K562 (cell line): ENCODE results near the gene HAT1. TPM values are rescaled to one million over a fixed set of nuclear protein-coding genes. Genes with fewer than 3 reads are reported as not detected.

Source experiments
- ELF1 ChIP-seq: fragments of 200-800 bp; sonication (Bioruptor generic); IDR thresholded peaks from 2 replicates; pipeline ENCODE4 v1.6.1; 2016; ENCODE audit warnings: missing genetic modification characterization, missing compliant biosample characterization
- JUND ChIP-seq, 2 experiments: IDR thresholded peaks; 2 replicates in 1 of 2; 3 replicates in 1 of 2; pipeline ENCODE4 v1.6.1; 2011; ENCODE audit warnings: borderline replicate concordance in 2 of 2, low read depth in 2 of 2, low read length in 2 of 2, improper control_type of control experiment in 1 of 2, missing biosample characterization in 1 of 2, missing genetic modification characterization in 1 of 2, missing genetic modification reagents in 1 of 2
- KDM4B ChIP-seq, 2 experiments: fragments of 450-650 bp in 1 of 2; sonication (generic) in 1 of 2; IDR thresholded peaks; 2 replicates each; pipeline ENCODE4 v1.6.1; 2016 to 2017; ENCODE audit warnings: borderline replicate concordance in 2 of 2, antibody characterized with exemption in 1 of 2, low read depth in 1 of 2, mild to moderate bottlenecking in 1 of 2
- MYNN ChIP-seq, 2 experiments: sonication (generic); formaldehyde crosslinking in 1 of 2; IDR thresholded peaks; 2 replicates each; pipeline versions ENCODE4 v1.5.0 to v1.6.1; 2016 to 2020; ENCODE audit warnings: antibody characterized with exemption in 1 of 2, missing genetic modification reagents in 1 of 2
- NEUROD1 ChIP-seq: fragments of 150-350 bp; IDR thresholded peaks from 2 replicates; pipeline ENCODE4 v1.6.1; 2014; ENCODE audit warnings: borderline replicate concordance, low read length, low read depth; ENCODE audit not compliant: partially characterized antibody
- POLR2A ChIP-seq: fragments of 450-650 bp; conservative IDR thresholded peaks from 2 replicates; pipeline ENCODE4 v1.6.1; 2016
- RBBP5 ChIP-seq: fragments of 200-600 bp; sonication (generic); IDR thresholded peaks from 2 replicates; pipeline ENCODE4 v1.6.1; 2012; ENCODE audit warnings: borderline replicate concordance, mild to moderate bottlenecking, low read length, control low read depth, inconsistent platforms; ENCODE audit not compliant: insufficient read depth, poor library complexity, severe bottlenecking
- RBM25 ChIP-seq: fragments of 200-400 bp; formaldehyde crosslinking; IDR thresholded peaks from 2 replicates; pipeline ENCODE4 v1.6.1; 2018; ENCODE audit warnings: low read length, low read depth, moderate library complexity; ENCODE audit not compliant: severe bottlenecking
- SPI1 ChIP-seq: IDR thresholded peaks from 2 replicates; pipeline ENCODE4 v1.6.1; 2011; ENCODE audit warnings: low read depth, low read length, control low read depth, borderline replicate concordance
- TRIM24 ChIP-seq, 2 experiments: fragments of 450-650 bp; IDR thresholded peaks; 2 replicates each; pipeline ENCODE4 v1.6.1; 2016
- XRCC5 ChIP-seq: fragments of 200-400 bp; formaldehyde crosslinking; IDR thresholded peaks from 2 replicates; pipeline ENCODE4 v1.6.1; 2017; ENCODE audit warnings: low read depth, mild to moderate bottlenecking, low read length
- ZNF408 ChIP-seq: fragments of 250-450 bp; sonication (Bioruptor Pico); IDR thresholded peaks from 2 replicates; pipeline ENCODE4 v1.4.0; 2020; ENCODE audit warnings: low read depth, mild to moderate bottlenecking, moderate library complexity
- ZNF431 ChIP-seq: sonication (generic); formaldehyde crosslinking; IDR thresholded peaks from 2 replicates; pipeline ENCODE4 v1.8.0; 2022; ENCODE audit warnings: mild to moderate bottlenecking, missing genetic modification reagents
- ZNF644 ChIP-seq: fragments of 200-800 bp; sonication (Bioruptor generic); IDR thresholded peaks from 2 replicates; pipeline ENCODE4 v1.6.1; 2016; ENCODE audit warnings: low read depth, missing genetic modification characterization, missing compliant biosample characterization
- polyA plus RNA-seq, 8 experiments: library from polyadenylated mRNA; depleted of rRNA in 4 of 8; stranded (reverse) in 5 of 8; unstranded in 3 of 8; fragments of >200 nt; fragmentation: Nextera tagmentation in 2 of 8; fragmentation: Illumina TruSeq in 1 of 8; extraction: Ambion mirVana in 2 of 8; extraction: Trizol in 1 of 8; gene quantifications; 2 replicates each; pipeline versions ENCODE4 v1.2.1 to v1.2.3, GENCODE V29; 2011 to 2014; ENCODE audit warnings: inconsistent platforms in 1 of 8, missing spikeins in 1 of 8
- total RNA-seq, 7 experiments: library from RNA; depleted of rRNA in 6 of 7; stranded (reverse); fragments of >200 nt in 6 of 7; fragmentation: Illumina TruSeq in 2 of 7; extraction: Trizol in 2 of 7; gene quantifications; 2 replicates each; pipeline versions ENCODE4 v1.2.1 to v1.2.3, GENCODE V29; 2011 to 2021; ENCODE audit warnings: low replicate concordance in 1 of 7
- TF ChIP-seq, protein P1 (sequence below), 2 experiments: fragments of 450-650 bp in 1 of 2; sonication (generic) in 1 of 2; formaldehyde crosslinking in 1 of 2; IDR thresholded peaks in 1 of 2; conservative IDR thresholded peaks in 1 of 2; 2 replicates each; pipeline versions ENCODE4 v1.6.1 to v1.8.1; 2016 to 2023; ENCODE audit warnings: mild to moderate bottlenecking in 2 of 2, moderate library complexity in 2 of 2, inconsistent platforms in 1 of 2, missing genetic modification reagents in 1 of 2
- TF ChIP-seq, protein P2 (sequence below): fragments of 450-650 bp; formaldehyde crosslinking; IDR thresholded peaks from 2 replicates; pipeline ENCODE4 v1.4.0; 2020; ENCODE audit warnings: mild to moderate bottlenecking, moderate library complexity
- TF ChIP-seq, protein P3 (sequence below), 2 experiments: IDR thresholded peaks; 2 replicates each; pipeline ENCODE4 v1.6.1; 2011; ENCODE audit warnings: borderline replicate concordance in 1 of 2, control low read depth in 1 of 2, low read depth in 1 of 2, low read length in 1 of 2, mild to moderate bottlenecking in 1 of 2, mixed read lengths in 1 of 2, moderate library complexity in 1 of 2; ENCODE audit not compliant: insufficient read depth in 1 of 2, insufficient read length in 1 of 2, poor library complexity in 1 of 2, severe bottlenecking in 1 of 2; ENCODE audit errors: extremely low read depth in 1 of 2
- TF ChIP-seq, protein P4 (sequence below): sonication (generic); formaldehyde crosslinking; IDR thresholded peaks from 2 replicates; pipeline ENCODE4 v1.8.0; 2022; ENCODE audit warnings: mild to moderate bottlenecking, missing genetic modification reagents

The HAT1 gene
- total and polyA plus RNA-seq, 9 of the 15 experiments (the other 6 are each of a cell fraction or from before 2014, with no cell fraction given), result 125 to 384 (median 244) TPM

DNA sequence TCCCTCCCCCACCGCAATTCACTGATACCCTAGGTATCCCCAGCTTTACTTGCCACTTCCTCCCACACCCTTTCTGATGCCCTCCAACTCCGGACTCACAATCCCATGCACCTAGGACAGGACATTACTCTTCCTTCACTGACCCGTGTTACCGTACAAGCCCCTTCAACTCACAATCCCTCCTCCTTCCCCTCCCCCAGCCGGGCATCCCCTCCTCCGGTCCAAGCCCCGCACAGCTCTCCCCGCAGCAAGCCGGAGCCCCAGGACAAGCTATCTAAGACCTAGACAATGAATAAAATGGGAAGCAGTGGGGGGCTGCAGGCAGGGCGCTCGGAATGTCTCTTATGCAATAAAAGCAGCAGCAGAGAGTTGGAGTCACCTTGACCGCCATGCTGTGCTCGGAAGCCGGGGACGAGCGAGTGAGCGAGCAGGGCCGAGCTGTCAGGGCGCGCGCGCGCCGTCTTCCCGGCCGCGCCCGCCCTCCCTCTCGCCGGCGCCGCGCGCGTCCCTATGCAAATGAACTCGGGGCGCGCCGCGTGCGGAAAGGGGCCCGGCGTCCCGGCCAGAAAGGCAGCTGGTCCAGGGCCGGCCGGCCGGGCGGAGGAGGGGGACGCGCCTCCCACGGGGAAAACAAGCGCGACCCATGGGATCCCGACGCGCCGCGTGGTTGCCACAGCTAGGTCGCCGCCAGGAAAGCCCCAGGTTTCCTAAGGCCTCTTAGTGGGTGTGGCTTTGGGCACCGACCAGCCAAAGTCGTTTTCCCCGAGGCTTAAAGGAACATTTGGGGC is 28.2 kb upstream of the HAT1 start, which contains the start of gene SLC25A12 (continued):
- TF ChIP-seq, protein P1, sequence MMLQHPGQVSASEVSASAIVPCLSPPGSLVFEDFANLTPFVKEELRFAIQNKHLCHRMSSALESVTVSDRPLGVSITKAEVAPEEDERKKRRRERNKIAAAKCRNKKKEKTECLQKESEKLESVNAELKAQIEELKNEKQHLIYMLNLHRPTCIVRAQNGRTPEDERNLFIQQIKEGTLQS (IDR thresholded peaks at IDR 0.05), result 0 out of 2 replicates have a peak, but pooled peaks have one; percentile 13
- TF ChIP-seq, protein P1 (CRISPR knock-in tag; conservative IDR thresholded peaks at IDR 0.05), result no peak
- TF ChIP-seq RBBP5, result peak; percentile 91
- peak; percentile 53; the same call in 1 of the 2 replicates for TF ChIP-seq ZNF644 (tag)
- TF ChIP-seq, protein P2, sequence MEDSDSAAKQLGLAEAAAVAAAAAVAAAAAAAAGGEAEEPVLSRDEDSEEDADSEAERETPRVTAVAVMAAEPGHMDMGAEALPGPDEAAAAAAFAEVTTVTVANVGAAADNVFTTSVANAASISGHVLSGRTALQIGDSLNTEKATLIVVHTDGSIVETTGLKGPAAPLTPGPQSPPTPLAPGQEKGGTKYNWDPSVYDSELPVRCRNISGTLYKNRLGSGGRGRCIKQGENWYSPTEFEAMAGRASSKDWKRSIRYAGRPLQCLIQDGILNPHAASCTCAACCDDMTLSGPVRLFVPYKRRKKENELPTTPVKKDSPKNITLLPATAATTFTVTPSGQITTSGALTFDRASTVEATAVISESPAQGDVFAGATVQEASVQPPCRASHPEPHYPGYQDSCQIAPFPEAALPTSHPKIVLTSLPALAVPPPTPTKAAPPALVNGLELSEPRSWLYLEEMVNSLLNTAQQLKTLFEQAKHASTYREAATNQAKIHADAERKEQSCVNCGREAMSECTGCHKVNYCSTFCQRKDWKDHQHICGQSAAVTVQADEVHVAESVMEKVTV (CRISPR knock-in tag), result 0 out of 2 replicates have a peak, but pooled peaks have one; percentile 13
- peak; percentile 32; the same call in 1 of the 2 replicates for TF ChIP-seq XRCC5
- TF ChIP-seq, protein P3, sequence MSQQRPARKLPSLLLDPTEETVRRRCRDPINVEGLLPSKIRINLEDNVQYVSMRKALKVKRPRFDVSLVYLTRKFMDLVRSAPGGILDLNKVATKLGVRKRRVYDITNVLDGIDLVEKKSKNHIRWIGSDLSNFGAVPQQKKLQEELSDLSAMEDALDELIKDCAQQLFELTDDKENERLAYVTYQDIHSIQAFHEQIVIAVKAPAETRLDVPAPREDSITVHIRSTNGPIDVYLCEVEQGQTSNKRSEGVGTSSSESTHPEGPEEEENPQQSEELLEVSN (IDR thresholded peaks at IDR 0.05; ENCODE audit: borderline replicate concordance in 1 of 2, extremely low read depth in 1 of 2, insufficient read depth in 1 of 2, insufficient read length in 1 of 2, low read depth in 1 of 2, low read length in 1 of 2, poor library complexity in 1 of 2, severe bottlenecking in 1 of 2), result peak; percentile 62 to 87
- no peak for TF ChIP-seq ZNF408 (CRISPR knock-in tag)
- TF ChIP-seq KDM4B (IDR thresholded peaks at IDR 0.05; ENCODE audit: borderline replicate concordance in 2 of 2, low read depth in 1 of 2), result no peak
- peak; percentile 17 for TF ChIP-seq RBM25
- peak; percentile 76; the same call in 1 of the 2 replicates for TF ChIP-seq ZNF431 (CRISPR knock-in tag)
- TF ChIP-seq ELF1 (tag), result peak; percentile 34; the same call in 1 of the 2 replicates
- TF ChIP-seq JUND (IDR thresholded peaks at IDR 0.05; ENCODE audit: borderline replicate concordance, low read depth, low read length), result peak; percentile 31; the same call in 1 of the 2 replicates
- no peak; the same call in 2 of the 3 replicates for TF ChIP-seq JUND (tag; IDR thresholded peaks at IDR 0.05; ENCODE audit: borderline replicate concordance, low read depth, low read length)
- peak; percentile 14 for TF ChIP-seq NEUROD1
- peak; percentile 89 for TF ChIP-seq POLR2A
- peak; percentile 47 to 56; a peak in 2 of 4 replicates for TF ChIP-seq TRIM24 (IDR thresholded peaks at IDR 0.05)
- TF ChIP-seq, protein P4, sequence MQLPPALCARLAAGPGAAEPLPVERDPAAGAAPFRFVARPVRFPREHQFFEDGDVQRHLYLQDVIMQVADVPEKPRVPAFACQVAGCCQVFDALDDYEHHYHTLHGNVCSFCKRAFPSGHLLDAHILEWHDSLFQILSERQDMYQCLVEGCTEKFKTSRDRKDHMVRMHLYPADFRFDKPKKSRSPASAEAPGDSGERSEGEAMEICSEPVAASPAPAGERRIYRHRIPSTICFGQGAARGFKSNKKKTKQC (CRISPR knock-in tag), result peak; percentile 49; the same call in 1 of the 2 replicates
- peak; percentile 84 for TF ChIP-seq SPI1
- TF ChIP-seq MYNN (IDR thresholded peaks at IDR 0.05), result no peak
- no peak for TF ChIP-seq MYNN (CRISPR knock-in tag; IDR thresholded peaks at IDR 0.05)
